ENCODE data around the gene PHLDA2. TPM values are rescaled to one million over a fixed set of nuclear protein-coding genes. Genes with fewer than 3 reads are reported as not detected.

Gene PHLDA2
- total RNA-seq, 1 experiment from 2014 or later: 195 TPM

Other genes starting within 250 kb of the PHLDA2 start
- 1.3 TPM for gene KCNQ1OT1, start 229.4 kb downstream of the PHLDA2 start, total RNA-seq (2021; ENCODE audit: unreplicated experiment)
- 4.6 TPM for gene CDKN1C, start 43.6 kb downstream of the PHLDA2 start, total RNA-seq (2021; ENCODE audit: unreplicated experiment)
- 274 TPM for gene NAP1L4, start 62.9 kb upstream of the PHLDA2 start, total RNA-seq (2021; ENCODE audit: unreplicated experiment)
- 120 TPM for gene CARS1, start 128.0 kb upstream of the PHLDA2 start, total RNA-seq (2021; ENCODE audit: unreplicated experiment)
- 20.2 TPM for gene OSBPL5, start 235.9 kb upstream of the PHLDA2 start, total RNA-seq (2021; ENCODE audit: unreplicated experiment)

Data from Panc1 (cell line).